ENCODE results near the gene C1QTNF2. TPM values are rescaled to one million over a fixed set of nuclear protein-coding genes. Genes with fewer than 3 reads are reported as not detected.

Gene C1QTNF2
- total and polyA plus RNA-seq, 2 of the 8 experiments (the other 6 are each of a cell fraction or from before 2014, with no cell fraction given): 1.0 to 2.0 TPM

GRCh38 chr5:160349249-160349934 lies 21.0 kb downstream of the C1QTNF2 start:
- Histone ChIP-seq H3K27ac (ENCODE audit: low read depth, low read length) (no peak overlapping the region), H2BK15ac (ENCODE audit: low read length) (no peak overlapping the region), H4K20me1 (replicated peaks in 1 of 2; ENCODE audit: control insufficient read depth in 1 of 2, insufficient read depth in 2 of 2, low read length in 2 of 2) (no peaks in the 10 kb centered on the region), H3K9me3 (ENCODE audit: insufficient read depth in 2 of 2, low read depth in 1 of 2, low read length in 1 of 2) (no peaks in the 10 kb centered on the region), H3K23me2 (ENCODE audit: low read depth, low read length) (no peaks in the 10 kb centered on the region), H3K18ac (ENCODE audit: extremely low read depth, low read length) (no peak overlapping the region), H3K36me3 (ENCODE audit: control insufficient read depth in 2 of 4, insufficient read depth in 4 of 4, low read length in 3 of 4) (no peaks in the 10 kb centered on the region), H4K8ac (ENCODE audit: extremely low read depth, insufficient read depth, low read length) (no peak overlapping the region), H2AK5ac (ENCODE audit: low read depth, low read length) (no peak overlapping the region), H3K79me2 (ENCODE audit: control insufficient read depth in 1 of 2, insufficient read depth in 2 of 2, low read length in 2 of 2) (no peaks in the 10 kb centered on the region), H3K79me1 (ENCODE audit: low read depth, low read length) (no peaks in the 10 kb centered on the region), H4K91ac (replicated peaks; ENCODE audit: insufficient read length, low read length) (no peak overlapping the region), H2BK120ac (replicated peaks; ENCODE audit: low read depth, low read length) (no peak overlapping the region), H4K5ac (ENCODE audit: insufficient read length, low read depth, low read length) (no peak overlapping the region), H3K56ac (replicated peaks; ENCODE audit: insufficient read length, low read depth, low read length) (no peak overlapping the region), H3K9ac (replicated peaks in 1 of 4; ENCODE audit: extremely low read depth in 1 of 4, low read depth in 3 of 4, low read length in 3 of 4) (no peak overlapping the region), H3K27me3 (replicated peaks in 1 of 4; ENCODE audit: control insufficient read depth in 3 of 4, extremely low read depth in 1 of 4, insufficient read depth in 3 of 4, low read length in 3 of 4) (no peaks in the 10 kb centered on the region), H3K4ac (replicated peaks; ENCODE audit: insufficient read length, low read depth, low read length) (no peak overlapping the region), H3K4me1 (replicated peaks in 1 of 4; ENCODE audit: control insufficient read depth in 3 of 4, insufficient read depth in 4 of 4, low read length in 3 of 4) (peaks cover 0 to 5% (median 4%) of the 10 kb centered on the region in 4 experiments; a peak in 5 of 7 replicates), H2BK5ac (ENCODE audit: low read depth, low read length) (no peak overlapping the region), H3K14ac (ENCODE audit: insufficient read length) (no peak overlapping the region), H3K4me3 (ENCODE audit: extremely low read depth in 1 of 4, insufficient read depth in 2 of 4, low read depth in 3 of 4, low read length in 4 of 4) (no peak overlapping the region), H2BK12ac (ENCODE audit: low read depth, low read length) (no peak overlapping the region), H3K23ac (ENCODE audit: insufficient read length) (no peak overlapping the region), H3K4me2 (ENCODE audit: insufficient read depth in 1 of 2, low read depth in 2 of 2, low read length in 2 of 2) (no peak overlapping the region), H2BK20ac (ENCODE audit: low read length) (no peak overlapping the region), H2AFZ (ENCODE audit: low read length) (no peak overlapping the region)
- WGBS, 2 experiments (ENCODE audit: extremely low coverage in 1 of 2, insufficient coverage in 1 of 2, insufficient read length in 1 of 2, insufficient replicate concordance in 2 of 2, low coverage in 1 of 2, low lambda C conversion rate in 2 of 2, missing lambda C conversion rate in 1 of 2): 96% methylated on average over 27 of the region's 27 CpGs; no CpG with 5 or more reads in 1 of the 2 experiments
- DNase-seq (ENCODE audit: low read depth in 1 of 2, low spot score in 2 of 2): no peak
- CTCF ChIA-PET (ENCODE audit: partially characterized antibody): interaction anchor here (0.9 to 12.9 kb wide), 7 partner anchors 11 to 327 kb away, joined by 3 to 231 read pairs (median 8); no protein-coding TSS in a partner anchor
- no peak for FAIRE-seq
- POLR2A ChIA-PET (ENCODE audit: partially characterized antibody): no interaction called here
- TF ChIP-seq CEBPB (IDR thresholded peaks at IDR 0.05; ENCODE audit: low read depth, low read length): no peak
- TF ChIP-seq CBX8 (IDR thresholded peaks at IDR 0.05; ENCODE audit: borderline replicate concordance, low read depth, low read length): no peak
- no peak for TF ChIP-seq HDAC2 (IDR thresholded peaks at IDR 0.05; ENCODE audit: borderline replicate concordance in 1 of 2, low read depth in 2 of 2, low read length in 2 of 2)
- no peak for TF ChIP-seq SP2 (IDR thresholded peaks at IDR 0.05; ENCODE audit: low read length)
- TF ChIP-seq CBX5 (IDR thresholded peaks at IDR 0.05; ENCODE audit: low read depth, low read length): no peak
- TF ChIP-seq CHD2 (IDR thresholded peaks at IDR 0.05; ENCODE audit: low read length): no peak
- TF ChIP-seq BRCA1 (IDR thresholded peaks at IDR 0.05; ENCODE audit: low read depth, low read length): no peak
- TF ChIP-seq ASH2L (IDR thresholded peaks at IDR 0.05; ENCODE audit: low read length): no peak
- no peak for TF ChIP-seq NRF1 (IDR thresholded peaks at IDR 0.05; ENCODE audit: low read depth, low read length)
- TF ChIP-seq FOSL1 (IDR thresholded peaks at IDR 0.05; ENCODE audit: insufficient read depth, low read depth, low read length): no peak
- no peak for TF ChIP-seq CTBP2 (IDR thresholded peaks at IDR 0.05; ENCODE audit: borderline replicate concordance, insufficient read depth, insufficient read length, low read length)
- no peak for TF ChIP-seq TBP (IDR thresholded peaks at IDR 0.05; ENCODE audit: low read depth, low read length)
- TF ChIP-seq EGR1 (IDR thresholded peaks at IDR 0.05; ENCODE audit: borderline replicate concordance, low read depth, low read length): no peak
- TF ChIP-seq PHF8 (conservative IDR thresholded peaks at IDR 0.05; ENCODE audit: low read depth, low read length): no peak
